ENCODE data around the gene NPC2.

DNA sequence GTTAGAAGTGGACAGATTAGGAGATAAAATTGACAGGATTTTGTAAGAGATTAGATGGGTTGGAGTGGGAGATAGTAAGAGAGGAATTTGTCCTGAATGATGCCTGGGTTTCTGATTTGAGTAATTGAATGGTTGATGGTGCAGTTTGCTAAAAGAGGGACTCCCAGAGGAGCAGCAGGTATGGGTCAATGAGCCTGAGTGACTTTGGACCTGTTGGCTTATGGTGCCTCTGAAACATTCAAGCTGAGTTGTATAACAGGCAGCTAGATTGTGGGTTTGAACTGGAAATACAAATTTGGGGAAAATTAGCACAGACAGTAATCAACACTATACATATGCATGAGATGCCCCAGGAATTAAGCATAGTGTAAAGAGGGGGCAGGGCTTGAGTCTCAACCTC is 50.3 kb downstream of the NPC2 start:
- TF ChIP-seq, protein P1, sequence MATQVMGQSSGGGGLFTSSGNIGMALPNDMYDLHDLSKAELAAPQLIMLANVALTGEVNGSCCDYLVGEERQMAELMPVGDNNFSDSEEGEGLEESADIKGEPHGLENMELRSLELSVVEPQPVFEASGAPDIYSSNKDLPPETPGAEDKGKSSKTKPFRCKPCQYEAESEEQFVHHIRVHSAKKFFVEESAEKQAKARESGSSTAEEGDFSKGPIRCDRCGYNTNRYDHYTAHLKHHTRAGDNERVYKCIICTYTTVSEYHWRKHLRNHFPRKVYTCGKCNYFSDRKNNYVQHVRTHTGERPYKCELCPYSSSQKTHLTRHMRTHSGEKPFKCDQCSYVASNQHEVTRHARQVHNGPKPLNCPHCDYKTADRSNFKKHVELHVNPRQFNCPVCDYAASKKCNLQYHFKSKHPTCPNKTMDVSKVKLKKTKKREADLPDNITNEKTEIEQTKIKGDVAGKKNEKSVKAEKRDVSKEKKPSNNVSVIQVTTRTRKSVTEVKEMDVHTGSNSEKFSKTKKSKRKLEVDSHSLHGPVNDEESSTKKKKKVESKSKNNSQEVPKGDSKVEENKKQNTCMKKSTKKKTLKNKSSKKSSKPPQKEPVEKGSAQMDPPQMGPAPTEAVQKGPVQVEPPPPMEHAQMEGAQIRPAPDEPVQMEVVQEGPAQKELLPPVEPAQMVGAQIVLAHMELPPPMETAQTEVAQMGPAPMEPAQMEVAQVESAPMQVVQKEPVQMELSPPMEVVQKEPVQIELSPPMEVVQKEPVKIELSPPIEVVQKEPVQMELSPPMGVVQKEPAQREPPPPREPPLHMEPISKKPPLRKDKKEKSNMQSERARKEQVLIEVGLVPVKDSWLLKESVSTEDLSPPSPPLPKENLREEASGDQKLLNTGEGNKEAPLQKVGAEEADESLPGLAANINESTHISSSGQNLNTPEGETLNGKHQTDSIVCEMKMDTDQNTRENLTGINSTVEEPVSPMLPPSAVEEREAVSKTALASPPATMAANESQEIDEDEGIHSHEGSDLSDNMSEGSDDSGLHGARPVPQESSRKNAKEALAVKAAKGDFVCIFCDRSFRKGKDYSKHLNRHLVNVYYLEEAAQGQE (IDR thresholded peaks at IDR 0.05; ENCODE audit: insufficient read depth in 1 of 2, low read depth in 2 of 2, low read length in 2 of 2) = no peak
- no peak for TF ChIP-seq POLR2AphosphoS5 (IDR thresholded peaks at IDR 0.05; ENCODE audit: low read depth, low read length)
- no peak for TF ChIP-seq SIN3A (IDR thresholded peaks at IDR 0.05; ENCODE audit: borderline replicate concordance, insufficient read depth, low read length)
- no peak for TF ChIP-seq TAF1 (IDR thresholded peaks at IDR 0.05; ENCODE audit: borderline replicate concordance, insufficient read depth, low read length)
